B cell (primary cell): ENCODE results near the gene HOXC6. TPM values are rescaled to one million over a fixed set of nuclear protein-coding genes. Genes with fewer than 3 reads are reported as not detected.

Source experiments
- ATAC-seq: fragments of 200-7000 bp; cut with Tn5 transposase; one replicate; pipeline ENCODE4 v1.10.0; 2021; ENCODE audit warnings: low read depth, mild to moderate bottlenecking, moderate number of reproducible peaks, moderate library complexity
- CTCF ChIA-PET: fragments of 350-600 bp; sonication (Branson Sonifier 250); formaldehyde crosslinking; loops from one replicate; lab custom pipeline; 2021; ENCODE audit warnings: antibody characterized with exemption, inconsistent platforms; lab: Charles Lee
- POLR2A ChIA-PET: fragments of 350-600 bp; sonication (Branson Sonifier 250); formaldehyde crosslinking; loops from one replicate; lab custom pipeline; 2021; ENCODE audit warnings: antibody characterized with exemption; lab: Charles Lee
- DNase-seq: peaks from one replicate; pipeline ENCODE4 v3.0.0; 2013
- H2AFZ ChIP-seq: 2 replicates; pipeline ENCODE4 v1.6.1; 2012; ENCODE audit warnings: mild to moderate bottlenecking, low read depth, low read length; ENCODE audit not compliant: insufficient read depth, poor library complexity, severe bottlenecking
- H3K27ac ChIP-seq, 2 donors: 1 replicate in 1 of 2; 2 replicates in 1 of 2; pipeline ENCODE4 v1.5.1; 2012 to 2013; ENCODE audit warnings: low read length in 2 of 2, mild to moderate bottlenecking in 2 of 2, moderate library complexity in 1 of 2
- H3K27me3 ChIP-seq, 4 experiments: fragments of 200-600 bp in 1 of 4; sonication (generic) in 1 of 4; replicated peaks in 1 of 4; 1 replicate in 2 of 4; 2 replicates in 2 of 4; pipeline versions ENCODE4 v1.6.1 to v1.7.0; 2013 to 2016; ENCODE audit warnings: low read length in 3 of 4, mild to moderate bottlenecking in 2 of 4, mixed read lengths in 1 of 4, moderate library complexity in 1 of 4; ENCODE audit not compliant: insufficient read depth in 4 of 4, control insufficient read depth in 3 of 4; ENCODE audit errors: control extremely low read depth in 1 of 4
- H3K36me3 ChIP-seq, 2 experiments: replicated peaks in 1 of 2; 1 replicate in 1 of 2; 2 replicates in 1 of 2; pipeline versions ENCODE4 v1.6.1 to v1.7.1; 2013; ENCODE audit warnings: low read length in 1 of 2; ENCODE audit not compliant: insufficient read depth in 2 of 2, control insufficient read depth in 1 of 2; ENCODE audit errors: control extremely low read depth in 1 of 2, extremely low read depth in 1 of 2
- H3K4me1 ChIP-seq, 2 donors: fragments of 200-600 bp in 1 of 2; sonication (generic) in 1 of 2; 1 replicate in 1 of 2; 2 replicates in 1 of 2; pipeline versions ENCODE4 v1.5.1 to v1.6.1; 2013 to 2017; ENCODE audit warnings: low read length in 2 of 2; ENCODE audit not compliant: control insufficient read depth in 2 of 2, insufficient read depth in 2 of 2
- H3K4me2 ChIP-seq: replicated peaks from 2 replicates; pipeline ENCODE3; 2012; ENCODE audit warnings: mild to moderate bottlenecking, low read depth, low read length; ENCODE audit not compliant: poor library complexity, severe bottlenecking
- H3K4me3 ChIP-seq, 5 experiments: fragments of 200-600 bp in 1 of 5; sonication (generic) in 1 of 5; 1 replicate in 3 of 5; 2 replicates in 2 of 5; pipeline versions ENCODE4 v1.5.1 to v1.7.0; 2011 to 2016; ENCODE audit warnings: low read length in 4 of 5, mild to moderate bottlenecking in 4 of 5, low read depth in 2 of 5, control low read depth in 1 of 5, moderate library complexity in 1 of 5; ENCODE audit not compliant: insufficient read depth in 1 of 5; ENCODE audit errors: control extremely low read depth in 1 of 5, extremely low read depth in 1 of 5
- H3K79me2 ChIP-seq: fragments of 200-600 bp; sonication (generic); one replicate; pipeline ENCODE4 v1.6.0; 2016; ENCODE audit warnings: low read length; ENCODE audit not compliant: control insufficient read depth, insufficient read depth
- H3K9ac ChIP-seq: fragments of 200-600 bp; sonication (generic); 2 replicates; pipeline ENCODE4 v1.6.1; 2017; ENCODE audit warnings: mild to moderate bottlenecking, low read length, moderate library complexity
- H3K9me3 ChIP-seq, 3 donors: one replicate each; pipeline versions ENCODE4 v1.6.1 to v1.7.1; 2013; ENCODE audit warnings: low read length in 2 of 3; ENCODE audit not compliant: control insufficient read depth in 2 of 3, insufficient read depth in 1 of 3; ENCODE audit errors: control extremely low read depth in 1 of 3
- H4K20me1 ChIP-seq: 2 replicates; pipeline ENCODE4 v1.6.0; 2012; ENCODE audit warnings: mild to moderate bottlenecking, low read length; ENCODE audit not compliant: insufficient read depth, control insufficient read depth, poor library complexity, severe bottlenecking
- H3K27ac Mint-ChIP-seq: one replicate; pipeline ENCODE4 v1.8.0; 2021; ENCODE audit warnings: mixed read lengths
- H3K27me3 Mint-ChIP-seq: one replicate; pipeline ENCODE4 v1.8.0; 2021; ENCODE audit warnings: mixed read lengths
- H3K4me1 Mint-ChIP-seq: one replicate; pipeline ENCODE4 v1.8.0; 2021; ENCODE audit warnings: mixed read lengths
- H3K4me3 Mint-ChIP-seq: one replicate; pipeline ENCODE4 v1.8.0; 2021; ENCODE audit warnings: mixed read lengths
- H3K9me3 Mint-ChIP-seq: one replicate; pipeline ENCODE4 v1.8.0; 2022; ENCODE audit warnings: mixed read lengths; ENCODE audit not compliant: insufficient read depth
- EZH2 ChIP-seq: IDR thresholded peaks from 2 replicates; pipeline ENCODE4 v1.6.1; 2012; ENCODE audit warnings: borderline replicate concordance, low read depth, mild to moderate bottlenecking, moderate library complexity, low read length; ENCODE audit not compliant: insufficient read depth, poor library complexity, severe bottlenecking
- WGBS: methylation state at CpG from one replicate; pipeline ENCODE4 v1.1.5; 2013; ENCODE audit warnings: missing lambda C conversion rate; ENCODE audit not compliant: insufficient coverage; 5-methylcytosine and 5-hydroxymethylcytosine counted together
- intact Hi-C: fragments of 100-400 bp; cut with micrococcal nuclease; formaldehyde crosslinking; loops from one replicate; pipeline ENCODE4 v1.10.0; 2022
- polyA plus RNA-seq: library from polyadenylated mRNA; depleted of rRNA; stranded (reverse); fragments of >200 nt; gene quantifications from 2 replicates; pipeline ENCODE4 v1.2.3, GENCODE V29; 2012
- total RNA-seq, 2 donors: library from RNA; stranded (reverse); fragments of 120-200 nt in 1 of 2; gene quantifications; 1 replicate in 1 of 2; 2 replicates in 1 of 2; pipeline versions ENCODE4 v1.2.3 to v1.2.4, GENCODE V29; 2013 to 2022
- TF ChIP-seq, protein P1 (sequence below): fragments of 200-600 bp; IDR thresholded peaks from one replicate; pipeline ENCODE4 v1.8.0; 2022; ENCODE audit warnings: antibody characterized with exemption, mild to moderate bottlenecking

The HOXC6 gene
- total and polyA plus RNA-seq, 2 donors (not counting 1 experiment from before 2014, with no cell fraction given): not detected

- Histone ChIP-seq H4K20me1 (no peaks in the 10 kb centered on the region), H3K4me1 (peaks cover 0 to 28% of the 10 kb centered on the region in 2 donors), H3K36me3 (no peaks in the 10 kb centered on the region), H2AFZ (no peak overlapping the region), H3K4me3 (no peak overlapping the region), H3K9me3 (peaks cover 0 to 17% (median 0%) of the 10 kb centered on the region in 3 donors), H3K27me3 (peaks cover 0 to 93% (median 81%) of the 10 kb centered on the region in 4 experiments), H3K9ac (no peak overlapping the region), H3K4me2 (no peak overlapping the region), H3K27ac (no peak overlapping the region), H3K79me2 (no peaks in the 10 kb centered on the region)
- CTCF ChIA-PET: interaction anchor here (0.7 to 2.7 kb wide), 4 partner anchors 20 to 370 kb away, joined by 3 to 12 read pairs (median 4); no protein-coding TSS in a partner anchor
- ATAC-seq (no peak), DNase-seq (no peak)
- Mint-ChIP-seq H3K4me1 (peaks cover 11% of the 10 kb centered on the region), H3K27ac (no peak overlapping the region), H3K27me3 (peaks cover 75% of the 10 kb centered on the region), H3K9me3 (no peaks in the 10 kb centered on the region), H3K4me3 (no peak overlapping the region)
- intact Hi-C loops: no loop called here
- POLR2A ChIA-PET: no interaction called here
- no peak for TF ChIP-seq EZH2
- TF ChIP-seq, protein P1, sequence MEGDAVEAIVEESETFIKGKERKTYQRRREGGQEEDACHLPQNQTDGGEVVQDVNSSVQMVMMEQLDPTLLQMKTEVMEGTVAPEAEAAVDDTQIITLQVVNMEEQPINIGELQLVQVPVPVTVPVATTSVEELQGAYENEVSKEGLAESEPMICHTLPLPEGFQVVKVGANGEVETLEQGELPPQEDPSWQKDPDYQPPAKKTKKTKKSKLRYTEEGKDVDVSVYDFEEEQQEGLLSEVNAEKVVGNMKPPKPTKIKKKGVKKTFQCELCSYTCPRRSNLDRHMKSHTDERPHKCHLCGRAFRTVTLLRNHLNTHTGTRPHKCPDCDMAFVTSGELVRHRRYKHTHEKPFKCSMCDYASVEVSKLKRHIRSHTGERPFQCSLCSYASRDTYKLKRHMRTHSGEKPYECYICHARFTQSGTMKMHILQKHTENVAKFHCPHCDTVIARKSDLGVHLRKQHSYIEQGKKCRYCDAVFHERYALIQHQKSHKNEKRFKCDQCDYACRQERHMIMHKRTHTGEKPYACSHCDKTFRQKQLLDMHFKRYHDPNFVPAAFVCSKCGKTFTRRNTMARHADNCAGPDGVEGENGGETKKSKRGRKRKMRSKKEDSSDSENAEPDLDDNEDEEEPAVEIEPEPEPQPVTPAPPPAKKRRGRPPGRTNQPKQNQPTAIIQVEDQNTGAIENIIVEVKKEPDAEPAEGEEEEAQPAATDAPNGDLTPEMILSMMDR: no peak
- WGBS: 33% methylated on average over 4 of the region's 7 CpGs
These were observed 2.5 kb upstream of the HOXC6 start for GRCh38 chr12:54025499-54026405.
